Testis (tissue), 2 donors: ENCODE measurements around the gene LRFN4.

Experiments used
- CTCF ChIP-seq, 3 experiments: fragments of 450-650 bp in 2 of 3; fragments of 200-600 bp in 1 of 3; sonication (generic) in 1 of 3; IDR thresholded peaks; one replicate each; pipeline ENCODE4 v1.5.1; 2016 to 2019; ENCODE audit warnings: antibody characterized with exemption in 3 of 3, mild to moderate bottlenecking in 2 of 3, moderate library complexity in 1 of 3
- POLR2A ChIP-seq: fragments of 450-650 bp; IDR thresholded peaks from one replicate; pipeline ENCODE4 v1.6.1; 2017; ENCODE audit warnings: antibody characterized with exemption, mild to moderate bottlenecking, moderate library complexity

GRCh38 chr11:66861774-66862558 is 5.1 kb downstream of the LRFN4 start:
- no peak for TF ChIP-seq CTCF (IDR thresholded peaks at IDR 0.05)
- TF ChIP-seq POLR2A: no peak
